ENCODE measurements around the gene FBXL7.

FBXL7 gene

GRCh38 chr5:15577132-15577531 lies 77.2 kb downstream of the FBXL7 start:
- no peak for TF ChIP-seq CTCF (IDR thresholded peaks at IDR 0.05; ENCODE audit: insufficient read depth, low read length, missing control alignments)
- no peak for DNase-seq (ENCODE audit: low read depth, low spot score)
- no peak overlapping the region for H3K4me3 ChIP-seq (ENCODE audit: low read depth, low read length)
- POLR2A ChIA-PET: no interaction called here
- CTCF ChIA-PET: no interaction called here

- no peak for DNase-seq (ENCODE audit: low read depth, low spot score)
- TF ChIP-seq CTCF (IDR thresholded peaks at IDR 0.05; ENCODE audit: insufficient read depth, low read length, missing control alignments): no peak
- H3K4me3 ChIP-seq (ENCODE audit: low read depth, low read length): no peak overlapping the region
- CTCF ChIA-PET: no interaction called here
- POLR2A ChIA-PET: no interaction called here
Measured at GRCh38 chr5:15577831-15578230, 77.9 kb downstream of the FBXL7 start.

GRCh38 chr5:15579193-15579990 lies 79.4 kb downstream of the FBXL7 start:
- CTCF ChIA-PET: no interaction called here
- no peak overlapping the region for H3K4me3 ChIP-seq (ENCODE audit: low read depth, low read length)
- TF ChIP-seq CTCF (IDR thresholded peaks at IDR 0.05; ENCODE audit: insufficient read depth, low read length, missing control alignments): no peak
- DNase-seq (ENCODE audit: low read depth, low spot score): no peak
- POLR2A ChIA-PET: no interaction called here

GRCh38 chr5:15584528-15584927 lies 84.5 kb downstream of the FBXL7 start:
- ChIA-PET CTCF (interaction anchor here (1.1 to 1.2 kb wide), 2 partner anchors 15 to 240 kb away, joined by 3 to 6 read pairs; no protein-coding TSS in a partner anchor), POLR2A (no interaction called here)
- no peak overlapping the region for H3K4me3 ChIP-seq (ENCODE audit: low read depth, low read length)
- no peak for TF ChIP-seq CTCF (IDR thresholded peaks at IDR 0.05; ENCODE audit: insufficient read depth, low read length, missing control alignments)
- DNase-seq (ENCODE audit: low read depth, low spot score): no peak

- no peak for TF ChIP-seq CTCF (IDR thresholded peaks at IDR 0.05; ENCODE audit: insufficient read depth, low read length, missing control alignments)
- no peak for DNase-seq (ENCODE audit: low read depth, low spot score)
- no peak overlapping the region for H3K4me3 ChIP-seq (ENCODE audit: low read depth, low read length)
- POLR2A ChIA-PET: no interaction called here
- CTCF ChIA-PET: interaction anchor here (0.6 to 1.7 kb wide), 5 partner anchors 12 to 239 kb away, joined by 3 to 9 read pairs (median 3); no protein-coding TSS in a partner anchor
Measured at GRCh38 chr5:15585128-15585527, 85.1 kb downstream of the FBXL7 start.

GRCh38 chr5:15585841-15586591 lies 86.0 kb downstream of the FBXL7 start:
- ChIA-PET CTCF (interaction anchor here (1.0 to 1.7 kb wide), 4 partner anchors 11 to 238 kb away, joined by 3 to 9 read pairs (median 5); no protein-coding TSS in a partner anchor), POLR2A (interaction anchor here (0.7 kb wide), 1 partner anchor 171 kb away, joined by 3 read pairs; no protein-coding TSS in a partner anchor)
- TF ChIP-seq CTCF (IDR thresholded peaks at IDR 0.05; ENCODE audit: insufficient read depth, low read length, missing control alignments): no peak
- DNase-seq (ENCODE audit: low read depth, low spot score): no peak
- no peak overlapping the region for H3K4me3 ChIP-seq (ENCODE audit: low read depth, low read length)
